IgD-negative memory B cell (primary cell): Measurements from ENCODE around the gene ZNF554. TPM values are rescaled to one million over a fixed set of nuclear protein-coding genes. Genes with fewer than 3 reads are reported as not detected.

Experiments
- H3K27ac Mint-ChIP-seq, 3 donors: one replicate each; pipeline ENCODE4 v1.8.0; 2020 to 2022; ENCODE audit warnings: mild to moderate bottlenecking in 3 of 3, mixed read lengths in 3 of 3, moderate library complexity in 1 of 3
- H3K27me3 Mint-ChIP-seq: one replicate; pipeline ENCODE4 v1.8.0; 2021; ENCODE audit warnings: mixed read lengths
- H3K36me3 Mint-ChIP-seq: one replicate; pipeline ENCODE4 v1.8.0; 2020; ENCODE audit warnings: mild to moderate bottlenecking, mixed read lengths
- H3K4me1 Mint-ChIP-seq, 3 donors: one replicate each; pipeline ENCODE4 v1.8.0; 2020 to 2022; ENCODE audit warnings: mixed read lengths in 3 of 3, mild to moderate bottlenecking in 1 of 3
- H3K4me3 Mint-ChIP-seq, 4 donors: one replicate each; pipeline ENCODE4 v1.8.0; 2020 to 2022; ENCODE audit warnings: mild to moderate bottlenecking in 4 of 4, mixed read lengths in 4 of 4, moderate library complexity in 3 of 4
- H3K9me3 Mint-ChIP-seq, 3 donors: one replicate each; pipeline ENCODE4 v1.8.0; 2020 to 2021; ENCODE audit warnings: mixed read lengths in 3 of 3, mild to moderate bottlenecking in 1 of 3
- polyA plus RNA-seq: library from polyadenylated mRNA; unstranded; fragments of 300-500 nt; fragmentation: Illumina TruSeq; gene quantifications from one replicate; pipeline ENCODE4 v1.2.3, GENCODE V29; 2021

Gene ZNF554
- polyA plus RNA-seq, 1 donor from 2014 or later, result 4.7 TPM

DNA sequence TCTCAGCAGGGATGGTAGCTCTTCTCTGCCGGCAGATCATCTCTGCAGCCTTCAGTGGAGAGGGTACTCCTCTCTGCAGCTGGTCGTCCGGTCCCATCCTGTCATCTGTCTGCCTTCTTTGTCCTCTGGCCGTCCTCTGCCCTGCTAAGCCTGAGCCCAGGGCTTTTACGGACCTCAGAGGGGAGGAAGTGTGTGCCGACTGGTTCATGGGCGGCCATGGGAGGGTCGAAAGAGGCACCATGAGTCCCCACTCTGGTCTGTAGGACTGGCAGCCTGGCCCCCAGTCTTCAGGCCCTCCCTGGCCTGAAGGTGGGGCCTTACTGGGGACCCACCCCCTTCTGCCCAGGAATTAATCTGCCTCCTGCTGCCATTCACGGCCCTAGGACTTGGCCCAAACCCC, 4.0 kb downstream of the ZNF554 start:
- Mint-ChIP-seq H3K4me1 (peaks cover 0 to 9% (median 2%) of the 10 kb centered on the region in 3 donors), H3K27ac (no peak overlapping the region), H3K36me3 (peaks cover 14% of the 10 kb centered on the region), H3K4me3 (no peak overlapping the region), H3K27me3 (no peaks in the 10 kb centered on the region), H3K9me3 (peaks cover 0 to 6% (median 5%) of the 10 kb centered on the region in 3 donors)

DNA sequence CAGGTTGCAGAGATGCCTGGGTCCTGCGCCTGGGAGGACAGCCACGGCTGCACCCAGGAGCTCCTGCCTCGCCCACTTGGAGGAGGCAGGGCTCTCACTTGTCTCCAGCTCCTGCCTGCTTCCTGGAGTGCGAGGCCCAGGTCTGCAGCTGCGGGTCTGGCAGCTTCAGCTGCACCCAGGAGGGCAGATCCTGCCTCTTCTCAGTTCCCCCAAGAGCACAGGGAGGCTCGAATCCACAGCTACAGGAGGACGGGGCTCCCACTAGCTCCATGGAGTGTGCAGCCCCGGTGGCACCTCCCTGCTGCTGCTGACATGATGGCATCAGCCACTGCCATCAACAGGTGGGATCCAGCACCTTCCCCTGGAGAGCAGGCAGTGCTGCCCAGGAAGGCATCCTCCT, 4.5 kb downstream of the ZNF554 start:
- no peaks in the 10 kb centered on the region for H3K27me3 Mint-ChIP-seq
- H3K9me3 Mint-ChIP-seq, result peaks cover 2 to 6% (median 5%) of the 10 kb centered on the region in 3 donors
- H3K4me3 Mint-ChIP-seq, result peak overlapping the region in 1 of 4 donors; percentile 38
- H3K27ac Mint-ChIP-seq, result peak overlapping the region in 2 of 3 donors; percentile 21 to 80
- peaks cover 0 to 9% (median 2%) of the 10 kb centered on the region in 3 donors for H3K4me1 Mint-ChIP-seq
- H3K36me3 Mint-ChIP-seq, result peaks cover 14% of the 10 kb centered on the region

DNA sequence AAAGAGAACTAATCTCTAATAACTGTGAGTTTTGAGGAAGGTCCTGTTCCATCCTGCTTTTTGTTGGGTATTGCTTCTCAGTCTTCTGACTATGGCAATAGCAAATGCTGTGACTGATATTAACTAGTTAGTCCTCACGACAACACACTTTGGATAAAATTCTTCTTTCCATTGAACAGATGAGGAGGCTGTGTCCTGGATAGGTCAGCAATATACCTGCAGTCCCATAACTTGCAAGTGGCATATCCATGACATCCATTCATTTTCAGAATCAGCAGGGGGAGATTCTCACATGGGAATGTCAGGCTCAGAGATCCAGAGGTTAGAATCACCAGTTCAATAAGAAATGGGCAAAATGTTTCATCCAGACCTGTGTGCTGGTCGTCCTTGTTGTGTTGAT, 7.4 kb downstream of the ZNF554 start:
- Mint-ChIP-seq H3K27ac (no peak overlapping the region), H3K9me3 (peaks cover 6 to 9% (median 8%) of the 10 kb centered on the region in 3 donors), H3K4me1 (peaks cover 0 to 2% (median 2%) of the 10 kb centered on the region in 3 donors), H3K4me3 (no peak overlapping the region), H3K36me3 (peaks cover 16% of the 10 kb centered on the region), H3K27me3 (no peaks in the 10 kb centered on the region)

DNA sequence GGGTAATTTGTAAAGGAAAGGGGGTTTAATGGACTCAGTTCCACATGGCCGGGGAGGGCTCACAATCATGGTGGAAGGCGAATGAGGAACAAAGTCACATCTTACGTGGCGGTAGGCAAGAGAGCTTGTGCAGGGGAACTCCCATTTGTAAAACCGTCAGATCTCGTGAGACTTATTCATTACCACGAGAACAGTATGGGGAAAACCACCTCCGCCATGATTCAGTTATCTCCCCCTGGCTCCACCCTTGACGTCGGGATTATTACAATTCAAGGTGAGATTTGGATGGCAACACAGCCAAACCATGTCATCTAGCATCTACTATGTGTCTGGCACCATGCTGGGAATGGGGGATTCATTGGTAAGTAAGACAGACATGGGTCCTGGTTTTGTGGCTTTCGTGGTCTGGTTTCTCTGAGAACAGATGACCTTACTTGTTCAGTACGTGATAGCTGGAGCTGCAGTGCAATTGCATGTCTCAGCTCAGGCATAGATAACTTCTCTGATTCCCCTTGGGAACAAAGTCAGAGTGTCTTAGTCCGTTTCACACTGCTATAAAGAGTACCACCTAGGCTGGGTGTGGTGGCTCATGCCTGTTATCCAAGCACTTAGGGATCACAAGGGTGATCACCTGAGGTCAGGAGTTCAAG, 8.3 kb downstream of the ZNF554 start:
- peaks cover 0 to 2% (median 2%) of the 10 kb centered on the region in 3 donors for H3K4me1 Mint-ChIP-seq
- H3K36me3 Mint-ChIP-seq, result peaks cover 22% of the 10 kb centered on the region
- peak overlapping the region in 1 of 3 donors; percentile 57 for H3K27ac Mint-ChIP-seq
- no peaks in the 10 kb centered on the region for H3K27me3 Mint-ChIP-seq
- peaks cover 6 to 9% (median 8%) of the 10 kb centered on the region in 3 donors for H3K9me3 Mint-ChIP-seq
- H3K4me3 Mint-ChIP-seq, result no peak overlapping the region

DNA sequence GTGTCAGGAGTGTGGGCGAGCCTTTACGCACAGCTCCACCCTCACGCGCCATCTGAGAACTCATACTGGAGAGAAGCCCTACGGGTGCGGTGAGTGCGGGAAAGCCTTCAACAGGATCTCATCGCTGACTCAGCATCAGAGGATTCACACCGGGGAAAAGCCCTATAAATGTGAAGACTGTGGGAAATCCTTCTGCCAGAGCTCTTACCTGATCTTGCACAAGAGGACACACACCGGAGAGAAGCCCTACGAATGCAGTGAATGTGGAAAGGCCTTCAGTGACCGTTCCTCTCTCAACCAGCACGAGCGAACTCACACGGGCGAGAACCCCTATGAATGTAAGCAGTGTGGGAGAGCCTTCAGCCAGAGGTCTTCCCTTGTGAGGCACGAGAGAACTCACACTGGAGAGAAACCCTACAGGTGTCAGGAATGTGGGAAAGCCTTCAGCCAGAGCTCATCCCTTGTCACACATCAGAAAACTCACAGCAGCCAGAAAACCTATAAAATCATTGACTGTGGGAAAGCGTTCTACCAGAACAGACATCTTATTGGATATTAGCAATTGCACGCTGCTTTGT, 14.7 kb downstream of the ZNF554 start:
- peaks cover 29% of the 10 kb centered on the region for H3K36me3 Mint-ChIP-seq
- H3K27ac Mint-ChIP-seq, result no peak overlapping the region
- no peaks in the 10 kb centered on the region for H3K4me1 Mint-ChIP-seq
- no peak overlapping the region for H3K4me3 Mint-ChIP-seq
- H3K27me3 Mint-ChIP-seq, result no peaks in the 10 kb centered on the region
- peaks cover 7 to 27% (median 9%) of the 10 kb centered on the region in 3 donors for H3K9me3 Mint-ChIP-seq

DNA sequence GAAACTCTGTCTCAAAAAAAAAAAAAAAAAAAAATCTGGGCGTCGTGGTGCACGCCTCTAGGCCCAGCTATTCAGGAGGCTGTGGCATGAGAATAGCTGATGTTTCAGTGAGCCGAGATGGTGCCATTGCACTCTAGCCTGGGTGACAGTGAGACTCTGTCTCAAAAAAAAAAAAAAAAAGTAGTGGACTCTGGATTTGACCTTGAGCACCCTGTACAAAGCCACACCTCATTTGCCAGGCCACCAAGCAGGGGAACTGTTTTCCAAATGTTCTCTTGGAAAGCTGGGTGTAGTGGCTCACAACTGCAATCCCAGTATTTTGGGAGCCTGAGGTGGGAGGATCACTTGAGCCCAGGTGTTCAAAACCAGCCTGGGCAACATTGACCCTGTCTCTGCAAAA, 17.8 kb downstream of the ZNF554 start:
- Mint-ChIP-seq H3K4me1 (peaks cover 4 to 6% (median 4%) of the 10 kb centered on the region in 3 donors), H3K27me3 (no peaks in the 10 kb centered on the region), H3K9me3 (peaks cover 7 to 20% (median 7%) of the 10 kb centered on the region in 3 donors), H3K27ac (no peak overlapping the region), H3K36me3 (peaks cover 24% of the 10 kb centered on the region), H3K4me3 (no peak overlapping the region)

DNA sequence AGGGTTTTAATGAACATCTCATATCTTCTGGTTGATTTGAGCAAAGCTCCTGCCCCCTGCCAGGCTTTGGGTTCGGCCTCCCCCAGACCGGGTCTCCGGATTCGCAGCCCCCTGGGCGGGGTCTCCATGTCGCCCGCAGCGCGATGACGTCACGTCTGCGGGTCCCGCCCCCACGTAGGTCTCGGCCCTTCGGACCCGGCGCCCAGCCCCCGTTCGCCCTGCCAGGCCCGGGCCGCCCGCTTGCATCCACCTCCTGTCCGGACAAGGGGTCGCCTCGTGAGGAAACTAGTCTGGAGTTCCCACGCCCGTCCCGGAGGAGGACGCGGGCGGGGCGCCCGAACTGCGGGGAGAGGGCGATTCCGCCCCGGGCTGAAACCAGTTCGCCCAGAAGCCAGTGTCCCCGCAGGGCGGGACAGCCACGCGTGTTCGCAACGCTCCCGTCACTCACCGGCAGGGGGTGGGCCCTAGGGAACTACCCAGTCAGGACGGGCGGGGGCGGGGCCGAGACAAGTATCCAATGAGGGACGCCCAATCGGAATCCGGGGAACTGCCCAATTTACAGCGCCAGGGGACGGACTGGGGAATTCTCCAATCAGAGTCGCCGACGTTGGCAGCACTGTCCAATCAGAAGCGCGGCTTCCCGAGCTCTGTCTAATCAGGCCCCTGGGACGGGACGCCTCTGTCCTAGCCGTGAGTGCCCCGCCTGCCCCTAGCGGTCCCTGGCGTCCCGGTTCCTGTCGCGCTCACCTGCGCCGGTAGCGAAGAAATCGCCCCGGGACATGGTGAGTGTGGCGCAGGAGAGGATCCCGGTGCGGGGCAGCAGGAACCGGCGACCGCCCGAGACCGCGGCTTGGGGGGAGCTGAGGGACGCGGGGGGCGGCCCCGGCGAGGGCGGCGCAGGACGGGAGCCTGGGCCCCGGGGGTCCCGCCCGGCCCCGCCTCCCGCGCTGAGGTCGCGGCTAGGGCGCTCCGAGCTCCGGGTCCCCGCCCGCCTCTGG, 21.4 kb downstream of the ZNF554 start, which contains the start of gene ZNF555:
Gene ZNF555, plus strand, starts transcription at position 682 of the 998 bp plus-strand sequence. Its CDS starts 98 bp downstream, at position 780.
- peaks cover 17% of the 10 kb centered on the region for H3K36me3 Mint-ChIP-seq
- peak within 1 kb of the TSS; percentile 90 to 95 (median 91) for H3K27ac Mint-ChIP-seq
- peak within 1 kb of the TSS; percentile 92 to 99 (median 97) for H3K4me3 Mint-ChIP-seq
- H3K4me1 Mint-ChIP-seq, result peaks cover 10 to 17% (median 12%) of the 10 kb centered on the region in 3 donors
- H3K9me3 Mint-ChIP-seq, result peaks cover 0 to 8% (median 7%) of the 10 kb centered on the region in 3 donors
- H3K27me3 Mint-ChIP-seq, result no peaks in the 10 kb centered on the region

DNA sequence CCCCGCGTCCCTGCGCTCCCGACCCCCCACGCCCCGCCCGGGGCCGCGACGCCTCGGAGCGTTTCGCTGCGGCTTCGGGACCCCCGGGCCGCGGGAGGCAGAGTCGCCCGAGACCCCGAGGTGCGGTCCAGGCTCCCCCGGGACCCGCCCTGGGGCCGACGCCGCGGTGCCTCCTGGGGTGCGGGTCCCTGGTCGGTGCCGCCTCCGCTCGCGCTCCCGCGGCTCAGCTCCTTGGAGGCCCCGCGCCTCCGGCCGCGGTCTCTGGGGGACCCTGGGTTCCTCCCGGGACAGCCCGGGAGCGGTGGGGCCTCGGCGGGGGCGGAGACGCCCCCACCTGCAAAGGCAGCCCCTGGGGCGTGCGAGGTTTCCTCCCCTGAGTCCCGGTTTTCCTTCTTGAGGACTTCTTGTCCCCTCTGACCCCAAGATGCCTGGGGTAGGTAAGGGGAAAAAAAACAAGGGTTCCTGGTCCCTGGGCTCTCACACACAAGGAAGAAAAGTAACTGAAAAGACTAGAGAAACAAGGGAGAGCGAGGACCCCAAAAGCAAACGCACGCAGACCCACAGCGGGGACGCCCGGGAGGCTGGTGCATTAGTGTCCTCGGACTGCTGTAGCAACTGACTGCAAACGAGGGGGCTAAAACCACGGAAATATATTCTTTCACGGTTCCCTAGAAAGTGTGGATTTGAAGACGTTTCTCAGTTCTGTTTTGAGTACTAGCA, 22.3 kb downstream of the ZNF554 start:
- H3K27me3 Mint-ChIP-seq, result no peaks in the 10 kb centered on the region
- H3K27ac Mint-ChIP-seq, result peak overlapping the region in 2 of 3 donors; percentile 19 to 78
- peak overlapping the region; percentile 73 to 92 (median 86) for H3K4me3 Mint-ChIP-seq
- H3K36me3 Mint-ChIP-seq, result peaks cover 8% of the 10 kb centered on the region
- H3K9me3 Mint-ChIP-seq, result peaks cover 0 to 4% (median 0%) of the 10 kb centered on the region in 3 donors
- H3K4me1 Mint-ChIP-seq, result peaks cover 10 to 17% (median 12%) of the 10 kb centered on the region in 3 donors

DNA sequence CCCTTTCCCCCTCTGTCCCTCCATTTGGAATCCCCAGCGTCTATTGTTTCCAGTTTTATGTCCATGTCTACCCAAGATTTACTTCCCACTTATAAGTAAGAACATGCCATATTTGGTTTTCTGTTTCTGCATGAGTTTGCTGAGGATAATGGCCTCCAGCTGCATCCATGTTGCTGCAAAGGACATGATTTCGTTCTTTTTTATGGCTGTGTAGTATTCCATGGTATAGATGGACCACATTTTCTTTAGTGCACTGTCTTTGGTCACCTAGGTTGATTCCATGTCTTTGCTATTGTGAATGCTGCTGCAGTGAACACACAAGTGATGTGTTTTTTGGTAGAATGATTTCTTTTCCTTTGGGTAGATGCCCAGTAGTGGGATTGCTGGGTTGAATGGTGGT, 25.4 kb downstream of the ZNF554 start:
- H3K36me3 Mint-ChIP-seq, result peaks cover 9% of the 10 kb centered on the region
- H3K9me3 Mint-ChIP-seq, result peaks cover 2 to 8% (median 2%) of the 10 kb centered on the region in 3 donors
- H3K4me3 Mint-ChIP-seq, result peak overlapping the region in 1 of 4 donors; percentile 65
- peak overlapping the region in 1 of 3 donors; percentile 26 for H3K27ac Mint-ChIP-seq
- no peaks in the 10 kb centered on the region for H3K27me3 Mint-ChIP-seq
- peaks cover 10 to 20% (median 15%) of the 10 kb centered on the region in 3 donors for H3K4me1 Mint-ChIP-seq

DNA sequence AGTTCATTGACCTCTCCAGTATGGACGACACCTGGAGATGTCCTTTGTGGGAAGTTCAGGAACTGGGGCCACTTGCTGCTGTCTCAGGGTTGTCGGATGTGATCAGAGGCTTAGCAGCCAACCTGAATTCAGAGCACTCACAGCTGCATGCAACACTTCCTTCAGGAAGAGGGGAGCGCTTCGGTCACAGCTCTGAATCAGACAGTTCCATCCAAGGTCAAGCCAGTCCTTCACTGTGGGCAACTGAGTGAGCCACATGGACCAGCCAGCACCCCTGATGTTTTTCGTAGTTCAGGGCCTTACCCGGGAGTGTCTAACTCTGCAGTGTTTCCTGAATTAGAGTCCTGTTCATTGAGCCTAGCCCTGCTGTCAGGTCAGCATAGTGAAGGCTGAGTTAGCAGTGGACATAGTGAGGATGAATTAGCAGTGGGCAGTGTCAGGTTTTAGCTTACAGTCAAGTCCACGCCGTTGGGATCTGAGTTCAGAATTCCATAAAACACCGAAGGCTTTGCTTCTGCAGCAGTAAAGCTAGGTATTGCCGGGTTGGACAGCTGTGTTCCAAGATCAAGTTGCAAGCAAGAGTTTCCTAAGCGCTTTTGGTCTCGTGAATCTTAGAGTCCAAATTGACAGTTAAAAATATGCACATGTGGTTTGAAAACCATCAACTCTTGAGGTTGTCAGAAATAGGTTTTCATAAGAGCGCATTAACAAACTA, 26.7 kb downstream of the ZNF554 start:
- Mint-ChIP-seq H3K27me3 (no peaks in the 10 kb centered on the region), H3K27ac (peak overlapping the region in 2 of 3 donors; percentile 5 to 52), H3K9me3 (peaks cover 4 to 15% (median 11%) of the 10 kb centered on the region in 3 donors), H3K36me3 (peaks cover 19% of the 10 kb centered on the region), H3K4me3 (peak overlapping the region in 1 of 4 donors; percentile 28), H3K4me1 (peaks cover 10 to 20% (median 17%) of the 10 kb centered on the region in 3 donors)

DNA sequence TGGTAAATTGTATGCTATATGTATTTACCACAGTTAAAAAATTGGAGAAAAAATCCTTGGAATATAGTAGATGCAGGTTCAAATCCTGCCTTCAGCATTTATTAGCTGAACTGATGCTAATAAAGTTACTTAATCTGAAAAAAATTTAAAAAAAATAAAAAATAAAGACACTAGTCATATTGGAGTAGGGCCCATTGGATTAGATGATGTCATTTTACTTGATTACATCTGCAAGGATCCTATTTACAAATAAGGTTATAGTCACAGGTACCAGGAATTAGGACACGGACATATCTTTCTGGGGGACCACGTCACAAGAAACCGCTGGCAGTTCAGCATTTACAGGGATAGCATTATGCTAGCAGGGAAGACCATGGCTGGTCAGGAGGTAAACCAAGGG, 27.8 kb downstream of the ZNF554 start:
- H3K27ac Mint-ChIP-seq, result no peak overlapping the region
- peaks cover 29% of the 10 kb centered on the region for H3K36me3 Mint-ChIP-seq
- no peak overlapping the region for H3K4me3 Mint-ChIP-seq
- H3K27me3 Mint-ChIP-seq, result no peaks in the 10 kb centered on the region
- H3K9me3 Mint-ChIP-seq, result peaks cover 7 to 20% (median 18%) of the 10 kb centered on the region in 3 donors
- peaks cover 5 to 16% (median 13%) of the 10 kb centered on the region in 3 donors for H3K4me1 Mint-ChIP-seq

DNA sequence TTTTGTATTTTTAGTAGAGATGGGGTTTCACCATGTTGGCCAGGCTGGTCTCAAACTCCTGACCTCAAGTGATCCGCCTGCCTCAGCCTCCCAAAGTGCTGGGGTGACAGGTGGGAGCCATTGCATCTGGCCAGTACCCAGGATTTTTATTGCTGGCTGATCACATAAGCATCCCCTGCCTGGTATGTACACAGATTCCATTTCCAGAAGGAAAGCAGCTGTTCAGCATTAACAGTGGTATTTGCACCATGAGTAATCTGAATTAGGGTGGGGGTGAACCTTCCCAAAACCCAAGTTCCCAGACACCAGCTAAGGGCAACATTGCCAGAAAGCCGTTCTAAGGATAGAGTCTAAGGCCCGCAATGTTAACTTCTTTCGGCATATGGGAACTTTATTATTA, 28.9 kb downstream of the ZNF554 start:
- Mint-ChIP-seq H3K27me3 (no peaks in the 10 kb centered on the region), H3K4me3 (no peak overlapping the region), H3K36me3 (peaks cover 39% of the 10 kb centered on the region), H3K9me3 (peaks cover 13 to 27% (median 20%) of the 10 kb centered on the region in 3 donors), H3K4me1 (peaks cover 0 to 7% (median 5%) of the 10 kb centered on the region in 3 donors), H3K27ac (no peak overlapping the region)

DNA sequence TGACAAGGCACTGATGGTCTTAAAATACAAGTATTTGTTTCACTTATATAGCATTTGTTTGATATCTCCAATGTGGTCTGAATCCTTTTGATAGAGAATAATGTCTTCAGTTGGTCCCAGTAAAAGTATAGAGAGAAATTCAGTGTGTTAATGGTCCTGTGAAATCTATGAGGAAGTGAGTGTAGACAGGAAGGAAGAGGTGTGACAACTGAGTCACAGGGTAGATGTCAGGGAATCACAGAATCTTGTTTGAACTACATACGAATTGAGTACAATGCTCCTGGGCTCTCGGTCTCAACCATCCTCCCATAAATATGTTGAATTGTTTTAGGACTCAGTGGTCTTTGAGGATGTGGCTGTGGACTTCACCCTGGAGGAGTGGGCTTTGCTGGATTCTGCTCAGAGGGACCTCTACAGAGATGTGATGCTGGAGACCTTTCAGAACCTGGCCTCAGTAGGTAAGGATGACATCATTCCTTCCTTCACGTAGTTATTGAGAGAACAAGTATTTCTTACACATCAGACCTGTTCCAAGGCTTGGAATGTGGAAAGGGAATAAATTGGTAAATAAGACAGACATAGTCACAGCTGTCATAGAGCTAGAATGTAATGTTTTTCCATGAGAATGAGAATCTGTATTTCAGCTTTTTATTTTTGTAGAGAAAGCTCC, 30.7 kb downstream of the ZNF554 start:
- Mint-ChIP-seq H3K9me3 (peaks cover 17 to 40% (median 25%) of the 10 kb centered on the region in 3 donors), H3K36me3 (peaks cover 40% of the 10 kb centered on the region), H3K4me3 (no peak overlapping the region), H3K27ac (no peak overlapping the region), H3K27me3 (no peaks in the 10 kb centered on the region), H3K4me1 (peaks cover 0 to 7% (median 5%) of the 10 kb centered on the region in 3 donors)
